ENCODE results near the gene SCGB3A1.

Gene SCGB3A1

GRCh38 chr5:180603076-180603594 is 11.8 kb upstream of the SCGB3A1 start:
- DNase-seq, result no peak

DNA sequence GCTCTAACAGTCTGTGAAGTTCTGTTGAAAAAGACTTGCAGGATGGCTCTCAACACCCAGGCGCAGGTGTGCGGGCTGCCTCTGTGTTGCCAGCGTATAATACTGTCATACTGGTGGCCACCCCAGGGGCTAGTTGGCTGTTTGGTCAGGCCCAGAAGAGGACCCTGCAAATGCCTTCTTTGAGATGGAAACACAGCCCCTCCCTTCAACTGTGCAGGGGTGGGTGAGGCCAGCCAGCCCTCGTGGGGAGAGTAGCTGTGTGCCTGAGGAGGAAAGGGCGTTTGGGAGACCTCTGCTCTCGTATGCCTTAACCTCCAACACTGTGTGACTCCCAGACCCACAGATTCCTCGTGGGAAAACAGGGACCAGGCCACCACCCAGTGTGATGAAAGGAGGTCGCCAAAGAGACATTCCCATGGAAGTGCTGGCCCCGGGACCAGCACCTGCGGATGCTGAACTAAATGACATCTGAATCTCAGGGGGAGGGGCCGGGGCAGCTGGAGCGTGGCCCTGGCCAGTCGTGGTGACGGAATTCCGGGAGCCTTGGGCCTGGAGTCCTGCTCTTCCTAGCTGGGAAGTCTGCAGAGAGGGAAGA is 11.3 kb upstream of the SCGB3A1 start:
- DNase-seq, result no peak

DNA sequence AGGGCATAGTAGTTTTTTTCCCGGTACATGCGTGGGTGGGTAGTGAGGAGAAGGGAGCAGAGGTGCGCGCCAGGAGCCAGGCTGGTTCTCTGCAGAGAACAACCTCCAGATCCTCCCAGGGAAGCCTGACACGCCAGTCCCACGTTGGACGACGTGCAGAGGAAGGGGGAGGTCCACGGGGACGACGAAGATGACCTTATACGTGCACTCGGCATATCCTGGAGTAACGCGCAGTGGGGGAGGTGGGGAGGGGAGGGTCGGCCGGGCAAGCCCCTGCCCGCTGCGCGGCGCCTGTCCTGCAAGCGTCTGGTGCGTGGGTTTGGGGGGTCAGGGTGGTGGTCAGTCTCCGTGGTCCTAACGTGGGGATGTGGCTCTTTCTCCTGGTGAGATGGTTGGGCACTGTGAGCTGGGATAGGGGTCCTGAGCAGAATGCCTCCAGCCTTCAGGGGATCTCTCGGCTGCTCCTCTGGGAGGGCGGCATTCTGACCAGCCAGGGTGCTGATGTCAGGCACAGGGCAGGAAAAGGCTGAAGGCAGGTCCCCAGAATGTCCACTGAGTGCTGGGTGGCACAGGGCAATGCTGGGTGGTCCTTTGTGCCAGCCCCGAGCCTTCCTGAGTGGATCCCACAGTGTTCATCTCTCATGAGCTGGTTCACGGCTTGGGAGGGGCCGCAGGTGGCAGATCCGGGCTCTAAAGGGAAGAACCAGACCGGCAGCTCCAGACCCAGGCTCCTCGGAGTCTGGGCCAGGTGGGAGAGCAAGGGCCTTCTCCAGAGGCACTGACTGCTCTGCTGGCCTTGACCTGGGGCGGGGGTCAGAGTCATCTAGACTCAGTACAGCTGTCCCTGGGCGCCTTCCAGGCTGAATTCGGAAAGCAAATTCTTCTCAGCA is 10.5 kb upstream of the SCGB3A1 start:
- DNase-seq, result no peak

GRCh38 chr5:180600554-180601041 is 9.3 kb upstream of the SCGB3A1 start:
- DNase-seq, result no peak

DNA sequence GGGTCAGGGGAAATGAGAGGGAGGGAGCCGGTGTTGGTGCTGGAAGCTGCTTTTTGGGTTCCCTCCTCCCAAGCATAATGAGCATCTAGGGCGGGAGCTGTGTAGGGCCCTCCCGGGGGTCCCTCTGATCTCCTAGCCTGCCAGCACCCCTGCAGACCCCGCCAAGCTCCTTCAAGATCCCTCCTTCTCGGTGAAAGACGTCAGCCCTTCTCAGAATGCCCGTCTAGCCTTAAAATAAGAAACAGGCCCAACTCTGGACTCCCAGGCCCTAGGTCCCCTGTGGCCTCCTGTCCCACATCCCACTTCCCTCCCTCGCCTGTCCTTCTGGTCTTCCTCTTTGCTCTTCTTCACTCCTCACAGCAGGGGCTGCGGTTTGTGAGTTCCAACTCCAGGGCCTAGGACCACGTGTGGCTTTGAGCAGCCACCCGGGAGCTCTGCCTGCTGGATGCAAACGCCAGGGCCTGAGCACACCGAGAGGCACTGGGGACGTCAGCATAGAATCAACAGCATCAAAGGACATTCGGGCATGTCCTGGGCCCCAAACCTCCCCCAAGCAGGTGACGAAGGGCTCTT is 8.8 kb upstream of the SCGB3A1 start:
- no peak for DNase-seq

GRCh38 chr5:180599590-180599914 is 8.3 kb upstream of the SCGB3A1 start:
- DNase-seq, result no peak

DNA sequence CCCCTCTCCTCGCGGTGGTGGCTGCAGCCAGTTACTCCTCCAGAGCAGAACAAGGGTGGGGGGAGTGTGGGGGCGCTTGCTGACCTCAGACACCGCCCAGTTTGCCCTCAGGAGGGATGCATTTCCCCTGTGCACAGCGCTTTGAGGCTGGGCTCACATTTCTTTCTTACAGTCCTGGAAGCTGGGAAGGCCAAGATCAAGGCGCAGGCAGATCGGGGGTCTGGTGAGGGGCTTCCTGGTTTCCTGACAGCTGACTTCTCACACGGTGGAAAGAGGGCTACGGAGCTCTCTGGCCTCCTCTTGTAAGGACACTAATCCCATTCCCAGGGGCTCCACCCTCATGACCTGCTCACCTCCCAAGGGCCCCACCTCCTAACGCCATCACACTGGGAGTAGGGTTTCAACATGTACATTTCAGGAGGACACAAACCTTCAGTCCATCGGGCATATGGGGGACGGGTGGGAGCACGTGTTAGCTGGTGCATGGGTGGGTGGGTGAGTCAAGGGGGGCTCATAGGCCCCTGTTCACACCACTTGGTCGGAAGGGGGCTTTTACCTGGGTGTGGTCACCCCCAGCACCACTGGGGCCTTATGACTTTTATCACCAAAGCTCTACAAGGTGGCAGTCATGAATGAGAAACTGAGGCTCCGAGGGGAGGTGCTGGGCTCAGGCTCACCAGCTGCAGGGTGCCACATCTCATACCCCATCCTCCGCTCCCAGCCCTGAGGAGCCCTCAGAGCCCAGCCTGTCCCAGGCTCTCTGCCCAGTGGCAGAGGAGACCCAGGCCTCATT is 7.7 kb upstream of the SCGB3A1 start:
- DNase-seq, result no peak

GRCh38 chr5:180598316-180598701 is 7.0 kb upstream of the SCGB3A1 start:
- no peak for DNase-seq

DNA sequence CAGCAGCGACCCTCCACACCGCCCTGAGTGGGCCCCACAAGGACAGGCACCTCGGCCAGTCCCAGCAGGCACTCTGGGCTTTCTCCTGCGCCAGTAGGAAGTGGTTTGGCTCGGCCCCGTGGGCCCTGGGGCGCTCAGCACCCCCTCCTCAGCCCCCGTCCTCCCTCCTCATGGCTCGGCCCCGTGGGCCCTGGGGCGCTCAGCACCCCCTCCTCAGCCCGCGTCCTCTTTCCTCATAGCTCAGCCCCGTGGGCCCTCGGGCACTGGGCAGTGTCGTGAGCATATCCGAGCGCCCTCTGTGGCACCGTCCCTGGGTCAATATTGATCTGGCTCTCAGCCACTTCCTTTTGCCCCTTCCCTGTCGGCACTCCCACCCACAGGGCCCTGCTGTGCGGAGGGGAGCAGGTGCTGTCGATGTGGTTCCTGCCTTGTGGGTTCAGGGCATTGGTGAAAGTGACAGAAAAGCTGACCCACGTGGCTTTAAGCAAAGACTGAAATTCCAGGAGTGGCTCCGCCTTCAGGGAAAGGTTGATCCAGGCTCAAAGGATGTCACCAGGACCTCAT is 5.5 kb upstream of the SCGB3A1 start:
- DNase-seq, result no peak

DNA sequence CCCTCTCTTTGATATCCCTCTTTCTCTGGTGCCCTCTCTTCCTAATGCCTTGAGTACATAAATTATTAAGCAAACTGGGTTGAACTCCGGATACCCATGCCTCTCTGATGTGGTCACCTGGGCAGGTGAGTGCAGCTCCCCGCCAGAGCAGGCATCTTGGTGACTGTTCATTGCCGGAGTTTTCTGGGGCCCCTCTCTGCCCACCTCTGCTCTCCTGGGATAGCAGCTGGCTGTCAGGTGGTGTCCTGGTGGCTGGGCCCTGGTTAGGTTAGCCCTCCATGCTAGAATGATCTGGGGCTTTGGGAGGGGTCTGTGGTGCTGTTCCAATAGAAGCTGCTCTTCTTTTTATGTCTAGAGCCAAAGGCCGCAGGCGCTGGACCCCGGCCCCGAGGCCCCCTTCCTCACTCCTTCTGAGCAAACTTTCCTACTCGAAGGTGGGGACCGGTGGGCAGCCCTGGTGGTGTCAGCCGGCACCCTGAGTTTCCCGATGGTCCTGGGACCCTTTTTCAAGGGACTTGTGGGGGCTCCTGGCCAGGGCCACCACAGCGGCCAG is 4.9 kb upstream of the SCGB3A1 start:
- no peak for DNase-seq

DNA sequence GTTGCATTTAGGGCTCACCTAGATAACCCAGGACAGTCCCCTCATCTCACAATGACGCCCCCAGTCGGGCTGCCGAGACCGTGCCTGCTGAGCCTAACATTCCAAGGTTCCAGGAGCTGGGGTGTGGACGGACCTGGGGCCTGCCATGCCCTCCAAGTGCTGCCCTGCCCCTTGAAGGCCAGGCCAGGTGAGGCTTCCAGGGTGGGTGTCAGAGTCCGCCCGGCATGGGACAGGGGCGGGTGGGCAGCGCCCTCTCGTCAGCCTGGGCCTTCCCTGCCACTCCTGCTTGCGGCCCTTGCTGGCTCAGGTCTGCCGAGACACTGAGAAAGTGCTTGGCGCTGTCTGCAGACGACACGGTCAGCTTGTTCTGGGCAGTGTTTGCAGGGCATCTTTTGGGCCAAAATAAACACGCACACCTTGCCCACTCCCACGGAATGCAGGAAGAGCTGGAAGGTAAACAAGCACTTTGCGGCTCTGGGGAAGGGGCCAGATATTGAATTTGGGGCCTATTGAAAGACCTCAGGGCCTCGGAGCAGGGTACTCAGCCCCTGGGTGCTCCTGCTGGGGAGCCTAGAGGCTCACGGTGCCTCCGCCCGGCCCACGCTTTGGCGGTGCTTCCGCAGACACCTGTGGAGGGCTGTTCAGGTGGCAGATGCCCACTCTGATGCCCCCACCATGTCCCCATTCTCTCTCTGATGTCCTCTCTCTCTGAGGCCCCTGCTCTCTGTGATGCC is 4.2 kb upstream of the SCGB3A1 start:
- no peak for DNase-seq

GRCh38 chr5:180595046-180595379 is 3.7 kb upstream of the SCGB3A1 start:
- DNase-seq, result no peak

GRCh38 chr5:180594311-180595045 is 3.2 kb upstream of the SCGB3A1 start:
- no peak for DNase-seq

- DNase-seq, result no peak
These were observed 2.3 kb upstream of the SCGB3A1 start for GRCh38 chr5:180593446-180594206.

DNA sequence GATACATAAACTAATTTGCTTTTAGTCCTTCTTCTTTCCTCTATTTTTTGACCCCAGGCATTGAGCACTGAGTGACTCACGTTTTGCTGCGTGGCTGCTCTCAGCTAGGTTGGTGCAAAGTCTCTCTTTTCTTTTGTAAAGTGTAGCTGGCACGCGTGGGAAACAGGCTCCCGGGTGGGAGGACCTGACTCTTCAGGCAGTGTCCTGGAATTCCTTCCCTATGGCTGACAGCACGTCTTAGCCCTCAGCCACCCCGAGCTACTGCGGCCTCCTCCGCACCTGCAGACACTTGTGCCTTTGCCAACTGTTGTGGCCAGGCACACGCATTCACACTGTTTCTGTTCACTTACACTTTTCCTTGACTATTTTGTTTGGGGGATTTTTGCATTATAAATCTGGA is 877 bp upstream of the SCGB3A1 start:
- DNase-seq, result no peak

DNA sequence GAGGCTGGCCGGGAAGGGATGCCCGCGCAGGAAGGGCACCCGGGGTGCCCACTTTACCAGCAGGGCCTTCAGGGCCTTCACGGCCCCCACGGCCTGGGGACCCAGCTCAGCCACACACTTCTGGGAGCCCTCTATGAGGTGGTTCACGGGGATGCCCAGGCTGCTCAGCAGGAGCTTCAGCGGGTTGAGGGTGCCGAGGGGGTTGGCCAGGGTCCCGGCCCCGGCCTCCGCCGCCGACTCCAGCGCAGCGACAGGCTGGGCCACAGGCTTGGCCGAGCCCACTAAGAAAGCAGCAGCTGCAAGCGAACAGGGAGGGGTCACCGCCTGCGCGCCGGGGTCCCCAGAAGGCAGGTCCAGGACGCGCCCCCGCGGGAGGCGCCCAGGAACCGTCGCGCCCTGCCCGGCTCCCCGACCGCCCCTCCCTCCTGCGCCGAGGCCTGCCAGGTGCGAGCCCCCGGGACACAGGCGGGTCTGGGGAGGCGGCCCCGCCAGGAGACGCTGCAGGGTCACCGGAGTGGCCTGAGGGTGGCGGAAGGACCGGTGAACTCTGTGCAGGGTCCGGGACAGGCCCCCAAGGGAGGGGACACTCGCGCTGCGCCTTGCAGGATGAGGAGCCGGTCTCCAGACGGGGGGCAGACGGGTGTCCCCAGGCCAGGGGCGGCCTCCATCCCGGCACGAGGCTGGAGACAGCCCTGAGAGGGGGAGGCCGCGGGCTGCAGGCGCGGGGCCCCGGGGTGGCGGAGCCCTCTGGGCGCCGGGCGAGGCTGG is 572 bp downstream of the SCGB3A1 start:
- DNase-seq, result no peak

- DNase-seq, result no peak
These were observed 1.3 kb downstream of the SCGB3A1 start for GRCh38 chr5:180589771-180590542.

GRCh38 chr5:180586870-180587269 is 4.4 kb downstream of the SCGB3A1 start:
- DNase-seq, result no peak

DNA sequence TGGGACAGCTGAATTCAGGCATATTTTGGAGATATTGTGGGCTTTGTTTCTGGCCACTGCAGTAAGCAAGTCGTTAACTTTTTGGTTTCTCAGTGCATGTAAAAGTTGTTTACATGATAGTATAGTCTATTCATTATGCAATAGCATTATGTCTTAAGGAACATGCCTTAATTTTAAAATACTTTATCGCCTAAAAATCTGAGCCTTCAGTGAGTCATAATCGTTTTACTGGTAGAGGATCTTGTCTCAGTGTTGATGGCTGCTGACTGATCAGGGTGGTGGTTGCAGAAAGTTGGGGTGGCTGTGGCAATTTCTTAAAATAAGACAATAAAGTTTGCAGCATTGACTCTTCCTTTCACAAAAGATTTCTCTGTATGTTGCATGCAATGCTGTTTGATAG is 5.1 kb downstream of the SCGB3A1 start:
- DNase-seq, result no peak

All from NCI-H1694 treated with DMSO at 0.1 percent for 48 hours (cell line).